Keratinocyte (primary cell): ENCODE data around the gene BLOC1S4. TPM values are rescaled to one million over a fixed set of nuclear protein-coding genes. Genes with fewer than 3 reads are reported as not detected.

ENCODE experiments used
- DNase-seq: peaks from one replicate; pipeline ENCODE4 v3.0.0-alpha.2; 2011; ENCODE audit warnings: low read depth, missing footprints, low spot score
- FAIRE-seq: peaks from 2 replicates; lab custom pipeline; 2011; peaks lifted over from hg19 to GRCh38; lab: Jason Lieb, UNC
- H2AFZ ChIP-seq: 2 replicates; pipeline ENCODE4 v1.6.0; 2012; ENCODE audit warnings: low read length, control low read depth, inconsistent platforms; ENCODE audit not compliant: control insufficient read depth
- H3K27ac ChIP-seq: 2 replicates; pipeline ENCODE4 v1.5.1; 2011; ENCODE audit warnings: low read length; ENCODE audit not compliant: control insufficient read depth, insufficient read depth
- H3K27me3 ChIP-seq: 3 replicates; pipeline ENCODE4 v1.6.0; 2011; ENCODE audit warnings: low read length; ENCODE audit not compliant: control insufficient read depth, insufficient read depth; ENCODE audit errors: extremely low read depth
- H3K36me3 ChIP-seq, 2 experiments: 2 replicates in 1 of 2; 3 replicates in 1 of 2; pipeline ENCODE4 v1.5.1; 2011; ENCODE audit warnings: low read length in 2 of 2, mild to moderate bottlenecking in 1 of 2; ENCODE audit not compliant: control insufficient read depth in 2 of 2, insufficient read depth in 2 of 2; ENCODE audit errors: extremely low read depth in 1 of 2
- H3K4me1 ChIP-seq: 3 replicates; pipeline ENCODE4 v1.5.1; 2011; ENCODE audit warnings: low read length; ENCODE audit not compliant: control insufficient read depth, insufficient read depth; ENCODE audit errors: extremely low read depth
- H3K4me2 ChIP-seq: 3 replicates; pipeline ENCODE4 v1.6.0; 2011; ENCODE audit warnings: low read depth, low read length; ENCODE audit not compliant: control insufficient read depth, insufficient read depth; ENCODE audit errors: extremely low read depth
- H3K4me3 ChIP-seq, 3 experiments: fragments of 200-600 bp in 1 of 3; sonication (generic) in 1 of 3; 2 replicates in 2 of 3; 3 replicates in 1 of 3; pipeline ENCODE4 v1.5.1; 2011 to 2016; ENCODE audit warnings: low read length in 3 of 3, mild to moderate bottlenecking in 3 of 3, control low read depth in 2 of 3, inconsistent platforms in 1 of 3, low read depth in 1 of 3, mixed read lengths in 1 of 3, mixed run types in 1 of 3, moderate library complexity in 1 of 3; ENCODE audit not compliant: control insufficient read depth in 2 of 3, insufficient read depth in 2 of 3; ENCODE audit errors: extremely low read depth in 1 of 3
- H3K79me2 ChIP-seq: 2 replicates; pipeline ENCODE4 v1.6.0; 2012; ENCODE audit warnings: low read length; ENCODE audit not compliant: control insufficient read depth, insufficient read depth
- H3K9ac ChIP-seq: 3 replicates; pipeline ENCODE4 v1.6.0; 2011; ENCODE audit warnings: low read length; ENCODE audit not compliant: control insufficient read depth, insufficient read depth; ENCODE audit errors: extremely low read depth
- H3K9me1 ChIP-seq: 3 replicates; pipeline ENCODE4 v1.6.0; 2011; ENCODE audit warnings: low read length; ENCODE audit not compliant: control insufficient read depth, insufficient read depth; ENCODE audit errors: extremely low read depth
- H3K9me3 ChIP-seq: 2 replicates; pipeline ENCODE4 v1.5.1; 2012; ENCODE audit warnings: low read depth, low read length; ENCODE audit not compliant: control insufficient read depth
- H4K20me1 ChIP-seq: 3 replicates; pipeline ENCODE4 v1.6.0; 2011; ENCODE audit warnings: low read length; ENCODE audit not compliant: control insufficient read depth, insufficient read depth; ENCODE audit errors: extremely low read depth
- EZH2 ChIP-seq: IDR thresholded peaks from one replicate; pipeline ENCODE4 v1.6.1; 2012; ENCODE audit warnings: inconsistent platforms, mild to moderate bottlenecking, low read length, moderate library complexity
- dilution Hi-C: fragments of 300-500 bp; cut with MboI; formaldehyde crosslinking; loops from one replicate; pipeline ENCODE4 v1.7.0; 2020; ENCODE audit warnings: low sequenced_read_pairs; ENCODE audit not compliant: extremely low pct_ligation_motif_present
- polyA plus RNA-seq, 5 experiments: library from polyadenylated mRNA; depleted of rRNA in 3 of 5; stranded (reverse) in 3 of 5; stranded (forward) in 1 of 5; unstranded in 1 of 5; fragments of >200 nt; gene quantifications; 1 replicate in 1 of 5; 2 replicates in 3 of 5; 3 replicates in 1 of 5; pipeline versions ENCODE4 v1.2.1 to v1.2.3, GENCODE V29; 2011 to 2012; ENCODE audit warnings: missing spikeins in 2 of 5, low read depth in 1 of 5, low replicate concordance in 1 of 5
- TF ChIP-seq, protein P1 (sequence below), 3 experiments: IDR thresholded peaks in 1 of 3; conservative IDR thresholded peaks in 1 of 3; optimal IDR thresholded peaks in 1 of 3; 2 replicates in 2 of 3; 3 replicates in 1 of 3; pipeline versions ENCODE3 to v1.5.1; 2011; ENCODE audit warnings: low read length in 3 of 3, mild to moderate bottlenecking in 3 of 3, moderate library complexity in 2 of 3, control low read depth in 1 of 3, inconsistent platforms in 1 of 3; ENCODE audit not compliant: insufficient read depth in 2 of 3; ENCODE audit errors: extremely low read depth in 1 of 3

BLOC1S4 gene
- polyA plus RNA-seq, 1 donor (not counting 4 experiments of a cell fraction or from before 2014, with no cell fraction given), result 11.7 TPM

DNA sequence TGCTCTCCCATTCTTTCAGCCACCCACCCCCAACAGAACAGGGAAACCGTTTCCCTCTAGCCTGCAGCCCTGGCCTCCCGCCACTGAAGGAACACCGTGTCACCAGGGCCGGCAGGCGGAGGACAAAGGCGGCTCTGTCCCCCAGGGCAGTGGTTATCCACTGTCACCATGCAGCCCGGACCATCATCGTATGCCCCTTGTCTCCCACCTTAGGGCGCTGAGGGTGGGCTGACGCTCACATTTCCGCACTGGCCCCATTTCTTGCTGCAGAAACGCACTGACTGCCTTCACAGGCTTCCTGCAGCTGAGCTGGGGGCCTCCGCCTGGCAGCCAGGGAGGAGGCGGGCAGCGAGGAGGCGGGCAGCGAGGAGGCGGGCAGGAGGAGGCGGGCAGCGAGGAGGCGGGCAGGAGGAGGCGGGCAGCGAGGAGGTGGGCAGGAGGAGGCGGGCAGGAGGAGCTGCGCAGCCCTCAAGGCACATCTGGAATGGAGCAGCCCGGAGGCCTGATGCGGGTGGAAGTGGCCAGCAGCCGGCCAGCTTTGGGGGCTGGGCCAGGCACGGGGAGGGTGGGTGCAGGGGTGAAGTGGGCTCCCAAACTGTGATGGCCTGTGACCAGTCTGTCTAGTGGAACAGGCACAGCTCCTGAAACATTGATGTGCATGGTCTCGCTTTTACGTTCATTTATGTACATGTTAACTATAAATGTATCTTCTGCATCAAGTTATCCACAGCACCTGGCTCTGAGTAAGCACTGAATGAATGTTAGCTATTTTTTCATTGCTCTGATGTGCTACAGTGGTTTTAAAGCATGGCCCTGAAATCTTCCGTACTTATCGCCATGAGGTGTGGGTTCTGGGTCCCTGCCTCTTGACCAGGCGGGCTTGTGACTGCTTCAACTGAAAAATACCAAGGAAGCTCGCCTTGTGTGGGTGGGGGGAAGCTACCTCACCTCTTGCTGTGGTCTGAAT is 46.0 kb downstream of the BLOC1S4 start:
- dilution Hi-C loops, result no loop called here
- Histone ChIP-seq H2AFZ (no peak overlapping the region), H4K20me1 (no peaks in the 10 kb centered on the region), H3K4me3 (no peak overlapping the region), H3K9me1 (no peaks in the 10 kb centered on the region), H3K9me3 (no peaks in the 10 kb centered on the region), H3K79me2 (no peaks in the 10 kb centered on the region), H3K27me3 (peaks cover 6% of the 10 kb centered on the region), H3K27ac (no peak overlapping the region), H3K4me2 (no peak overlapping the region), H3K4me1 (peaks cover 23% of the 10 kb centered on the region), H3K36me3 (no peaks in the 10 kb centered on the region), H3K9ac (no peak overlapping the region)
- TF ChIP-seq, protein P1, sequence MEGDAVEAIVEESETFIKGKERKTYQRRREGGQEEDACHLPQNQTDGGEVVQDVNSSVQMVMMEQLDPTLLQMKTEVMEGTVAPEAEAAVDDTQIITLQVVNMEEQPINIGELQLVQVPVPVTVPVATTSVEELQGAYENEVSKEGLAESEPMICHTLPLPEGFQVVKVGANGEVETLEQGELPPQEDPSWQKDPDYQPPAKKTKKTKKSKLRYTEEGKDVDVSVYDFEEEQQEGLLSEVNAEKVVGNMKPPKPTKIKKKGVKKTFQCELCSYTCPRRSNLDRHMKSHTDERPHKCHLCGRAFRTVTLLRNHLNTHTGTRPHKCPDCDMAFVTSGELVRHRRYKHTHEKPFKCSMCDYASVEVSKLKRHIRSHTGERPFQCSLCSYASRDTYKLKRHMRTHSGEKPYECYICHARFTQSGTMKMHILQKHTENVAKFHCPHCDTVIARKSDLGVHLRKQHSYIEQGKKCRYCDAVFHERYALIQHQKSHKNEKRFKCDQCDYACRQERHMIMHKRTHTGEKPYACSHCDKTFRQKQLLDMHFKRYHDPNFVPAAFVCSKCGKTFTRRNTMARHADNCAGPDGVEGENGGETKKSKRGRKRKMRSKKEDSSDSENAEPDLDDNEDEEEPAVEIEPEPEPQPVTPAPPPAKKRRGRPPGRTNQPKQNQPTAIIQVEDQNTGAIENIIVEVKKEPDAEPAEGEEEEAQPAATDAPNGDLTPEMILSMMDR (optimal IDR thresholded peaks at IDR 0.05 in 1 of 3, IDR thresholded peaks at IDR 0.05 in 1 of 3, conservative IDR thresholded peaks at IDR 0.05 in 1 of 3; ENCODE audit: extremely low read depth in 1 of 3, insufficient read depth in 2 of 3, low read length in 3 of 3), result no peak
- no peak for TF ChIP-seq EZH2
- FAIRE-seq (peak; percentile 36), DNase-seq (no peak)

DNA sequence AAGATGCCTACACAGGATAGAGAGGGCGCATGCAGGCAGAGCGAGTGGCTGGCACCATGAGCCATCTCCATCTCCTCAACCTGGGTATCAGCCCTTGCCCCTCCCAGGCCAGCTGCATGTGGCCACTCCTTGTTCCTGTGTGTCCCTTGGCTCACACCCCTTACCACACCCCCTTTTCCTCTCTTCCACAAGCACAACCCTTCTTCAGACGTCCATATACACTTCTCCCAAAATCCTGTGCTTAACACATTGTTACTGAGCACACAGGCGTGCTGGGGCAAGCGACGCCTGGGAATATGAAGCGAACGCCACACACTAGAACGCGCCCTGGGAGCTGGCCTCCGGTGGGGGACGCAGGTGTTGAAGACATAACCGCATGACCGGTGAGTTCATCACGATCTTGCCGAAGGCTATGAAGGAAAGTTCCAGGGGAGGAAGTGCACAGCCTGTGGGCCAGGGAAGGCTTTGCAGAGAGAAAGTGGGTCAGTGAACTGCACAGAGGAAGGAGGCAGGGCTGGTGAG is 47.4 kb downstream of the BLOC1S4 start:
- Histone ChIP-seq H3K9me3 (no peaks in the 10 kb centered on the region), H4K20me1 (no peaks in the 10 kb centered on the region), H3K4me3 (peak overlapping the region in 1 of 3 experiments; percentile 11), H3K27ac (peak overlapping the region; percentile 56), H3K4me2 (peak overlapping the region; percentile 76), H3K79me2 (no peaks in the 10 kb centered on the region), H3K9ac (peak overlapping the region; percentile 13), H3K36me3 (no peaks in the 10 kb centered on the region), H2AFZ (peak overlapping the region; percentile 59), H3K27me3 (peaks cover 6% of the 10 kb centered on the region), H3K9me1 (no peaks in the 10 kb centered on the region), H3K4me1 (peaks cover 37% of the 10 kb centered on the region)
- no peak for TF ChIP-seq EZH2
- TF ChIP-seq, protein P1 (optimal IDR thresholded peaks at IDR 0.05 in 1 of 3, IDR thresholded peaks at IDR 0.05 in 1 of 3, conservative IDR thresholded peaks at IDR 0.05 in 1 of 3; ENCODE audit: extremely low read depth in 1 of 3, insufficient read depth in 2 of 3, low read length in 3 of 3), result peak in 2 of 3 experiments; percentile 70 to 92
- FAIRE-seq, result peak; percentile 99
- dilution Hi-C loops, result no loop called here
- peak; percentile 98 for DNase-seq
